Osteoblast (primary cell): ENCODE data around the gene TMTC1. TPM values are rescaled to one million over a fixed set of nuclear protein-coding genes. Genes with fewer than 3 reads are reported as not detected.
A peak's percentile ranks its signal among the peaks of the same experiment; 100 is the strongest.

ENCODE experiments used
- DNase-seq: peaks from one replicate; pipeline ENCODE4 v3.0.0; 2011; ENCODE audit warnings: low spot score, mixed read lengths; ENCODE audit not compliant: insufficient read length; ENCODE audit errors: missing footprints
- H2AFZ ChIP-seq: 2 replicates; pipeline ENCODE4 v1.6.0; 2011; ENCODE audit warnings: mild to moderate bottlenecking, low read length
- H3K27ac ChIP-seq: 2 replicates; pipeline ENCODE4 v1.5.1; 2011; ENCODE audit warnings: mild to moderate bottlenecking, low read depth, low read length, moderate library complexity
- H3K27me3 ChIP-seq: 2 replicates; pipeline ENCODE4 v1.6.0; 2012; ENCODE audit warnings: mild to moderate bottlenecking, control low read depth, inconsistent platforms, low read length, moderate library complexity; ENCODE audit not compliant: insufficient read depth
- H3K36me3 ChIP-seq: 2 replicates; pipeline ENCODE4 v1.5.1; 2011; ENCODE audit warnings: mild to moderate bottlenecking, low read length, control low read depth, moderate library complexity; ENCODE audit not compliant: insufficient read depth
- H3K4me1 ChIP-seq: 2 replicates; pipeline ENCODE4 v1.5.1; 2011; ENCODE audit warnings: mild to moderate bottlenecking, low read length, control low read depth, moderate library complexity; ENCODE audit not compliant: insufficient read depth
- H3K4me2 ChIP-seq: 2 replicates; pipeline ENCODE4 v1.6.0; 2011; ENCODE audit warnings: mild to moderate bottlenecking, low read length; ENCODE audit not compliant: insufficient read depth
- H3K4me3 ChIP-seq: fragments of 200-600 bp; sonication (generic); 3 replicates; pipeline ENCODE4 v1.5.1; 2012; ENCODE audit warnings: mild to moderate bottlenecking, low read length, inconsistent platforms; ENCODE audit not compliant: insufficient read depth
- H3K79me2 ChIP-seq: 2 replicates; pipeline ENCODE4 v1.6.0; 2012; ENCODE audit warnings: mild to moderate bottlenecking, low read length, control low read depth, inconsistent platforms; ENCODE audit not compliant: insufficient read depth
- H3K9me3 ChIP-seq: 2 replicates; pipeline ENCODE4 v1.5.1; 2011; ENCODE audit warnings: low read depth, low read length, control low read depth
- H4K20me1 ChIP-seq: 2 replicates; pipeline ENCODE4 v1.6.0; 2012; ENCODE audit warnings: mild to moderate bottlenecking, low read length, control low read depth; ENCODE audit not compliant: insufficient read depth
- total RNA-seq: library from RNA; depleted of rRNA; stranded (reverse); fragments of >200 nt; gene quantifications from 2 replicates; pipeline ENCODE4 v1.2.3, GENCODE V29; 2012
- TF ChIP-seq, protein P1 (sequence below): IDR thresholded peaks from 2 replicates; pipeline ENCODE4 v1.5.1; 2011; ENCODE audit warnings: mild to moderate bottlenecking, low read depth, low read length, moderate library complexity; ENCODE audit errors: extremely low read depth

TMTC1 gene
- total RNA-seq, 1 donor, result 50.3 TPM

DNA sequence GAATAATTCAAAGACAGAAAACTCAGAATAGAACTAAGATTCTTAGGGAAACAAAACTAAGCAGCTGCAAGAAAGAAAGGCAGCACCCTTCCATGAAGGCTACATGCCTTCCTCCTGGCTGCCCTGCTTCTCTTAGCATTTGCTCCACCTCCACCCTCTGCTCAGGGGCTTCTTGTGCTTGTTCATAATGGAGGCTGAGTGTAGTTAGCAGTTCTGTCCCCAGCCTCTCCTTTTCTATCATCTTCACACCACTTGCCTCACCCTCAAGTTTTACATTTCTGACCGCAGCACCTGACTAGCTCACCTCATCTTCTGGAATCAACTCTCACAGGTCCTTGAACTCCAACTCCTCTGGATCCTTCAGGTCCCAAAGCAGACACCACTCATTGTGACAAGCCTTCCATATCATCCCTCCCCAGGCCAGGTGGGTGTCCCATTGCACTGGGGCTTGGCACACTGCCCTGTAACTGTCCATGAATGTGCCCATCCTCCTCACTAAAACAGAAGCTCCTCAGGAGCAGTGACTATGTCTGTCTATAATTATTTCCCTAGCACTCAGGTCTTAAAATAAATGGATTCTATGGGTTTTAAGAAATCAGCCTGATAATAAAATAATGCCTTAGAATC lies 139.1 kb downstream of the TMTC1 start:
- DNase-seq, result no peak

DNA sequence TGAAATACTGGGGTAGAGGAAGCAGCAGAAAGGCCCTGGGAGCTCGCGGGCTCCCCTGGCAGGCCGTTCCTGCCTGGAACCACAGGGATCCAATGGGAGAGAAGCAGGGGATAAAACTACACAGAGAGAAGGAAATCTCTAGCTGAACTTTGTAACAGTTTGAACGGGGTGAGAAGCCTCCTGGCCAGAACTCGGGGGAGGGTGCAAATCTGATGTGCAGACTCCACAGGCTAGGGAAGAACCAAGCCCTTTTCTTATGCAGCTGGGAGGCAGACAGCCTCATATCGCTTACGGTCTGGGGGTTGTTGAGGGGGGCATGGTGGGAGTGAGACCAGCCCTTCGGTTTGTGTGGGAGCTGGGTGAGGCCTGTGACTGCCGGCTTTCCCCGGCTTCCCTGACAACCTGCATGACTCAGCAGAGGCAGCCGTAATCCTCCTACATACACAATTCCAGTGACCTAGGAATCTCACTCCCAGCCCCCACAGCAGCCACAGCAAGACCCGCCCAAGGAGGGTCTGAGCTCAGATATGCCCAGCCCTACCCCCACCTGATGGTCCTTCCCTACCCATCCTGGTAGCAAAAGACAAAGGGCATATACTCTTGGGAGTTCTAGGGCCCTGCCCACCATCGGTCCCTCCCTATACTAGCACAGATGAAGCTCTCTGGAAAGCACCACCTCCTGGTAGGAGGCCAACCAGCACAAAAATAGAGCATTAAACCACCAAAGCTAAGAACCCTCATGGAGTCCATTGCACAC lies 143.0 kb downstream of the TMTC1 start:
- Histone ChIP-seq H3K4me3 (peak overlapping the region; percentile 34), H2AFZ (peak overlapping the region; percentile 89), H3K9me3 (no peaks in the 10 kb centered on the region), H4K20me1 (no peaks in the 10 kb centered on the region), H3K79me2 (no peaks in the 10 kb centered on the region), H3K36me3 (no peaks in the 10 kb centered on the region), H3K27ac (peak overlapping the region; percentile 74), H3K27me3 (no peaks in the 10 kb centered on the region), H3K4me2 (peak overlapping the region; percentile 52), H3K4me1 (peaks cover 10% of the 10 kb centered on the region)
- peak; percentile 34 for DNase-seq
- TF ChIP-seq, protein P1, sequence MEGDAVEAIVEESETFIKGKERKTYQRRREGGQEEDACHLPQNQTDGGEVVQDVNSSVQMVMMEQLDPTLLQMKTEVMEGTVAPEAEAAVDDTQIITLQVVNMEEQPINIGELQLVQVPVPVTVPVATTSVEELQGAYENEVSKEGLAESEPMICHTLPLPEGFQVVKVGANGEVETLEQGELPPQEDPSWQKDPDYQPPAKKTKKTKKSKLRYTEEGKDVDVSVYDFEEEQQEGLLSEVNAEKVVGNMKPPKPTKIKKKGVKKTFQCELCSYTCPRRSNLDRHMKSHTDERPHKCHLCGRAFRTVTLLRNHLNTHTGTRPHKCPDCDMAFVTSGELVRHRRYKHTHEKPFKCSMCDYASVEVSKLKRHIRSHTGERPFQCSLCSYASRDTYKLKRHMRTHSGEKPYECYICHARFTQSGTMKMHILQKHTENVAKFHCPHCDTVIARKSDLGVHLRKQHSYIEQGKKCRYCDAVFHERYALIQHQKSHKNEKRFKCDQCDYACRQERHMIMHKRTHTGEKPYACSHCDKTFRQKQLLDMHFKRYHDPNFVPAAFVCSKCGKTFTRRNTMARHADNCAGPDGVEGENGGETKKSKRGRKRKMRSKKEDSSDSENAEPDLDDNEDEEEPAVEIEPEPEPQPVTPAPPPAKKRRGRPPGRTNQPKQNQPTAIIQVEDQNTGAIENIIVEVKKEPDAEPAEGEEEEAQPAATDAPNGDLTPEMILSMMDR, result no peak

More for the DNA sequence above, 139.1 kb downstream of the TMTC1 start:
- H3K4me3 ChIP-seq, result no peak overlapping the region
- no peaks in the 10 kb centered on the region for H3K79me2 ChIP-seq
- H3K4me1 ChIP-seq, result peaks cover 10% of the 10 kb centered on the region
- no peaks in the 10 kb centered on the region for H3K36me3 ChIP-seq
- H3K27me3 ChIP-seq, result no peaks in the 10 kb centered on the region
- TF ChIP-seq, protein P1, result no peak
- no peaks in the 10 kb centered on the region for H4K20me1 ChIP-seq
- H3K9me3 ChIP-seq, result no peaks in the 10 kb centered on the region
- no peak overlapping the region for H2AFZ ChIP-seq
- no peak overlapping the region for H3K27ac ChIP-seq
- no peak overlapping the region for H3K4me2 ChIP-seq

DNA sequence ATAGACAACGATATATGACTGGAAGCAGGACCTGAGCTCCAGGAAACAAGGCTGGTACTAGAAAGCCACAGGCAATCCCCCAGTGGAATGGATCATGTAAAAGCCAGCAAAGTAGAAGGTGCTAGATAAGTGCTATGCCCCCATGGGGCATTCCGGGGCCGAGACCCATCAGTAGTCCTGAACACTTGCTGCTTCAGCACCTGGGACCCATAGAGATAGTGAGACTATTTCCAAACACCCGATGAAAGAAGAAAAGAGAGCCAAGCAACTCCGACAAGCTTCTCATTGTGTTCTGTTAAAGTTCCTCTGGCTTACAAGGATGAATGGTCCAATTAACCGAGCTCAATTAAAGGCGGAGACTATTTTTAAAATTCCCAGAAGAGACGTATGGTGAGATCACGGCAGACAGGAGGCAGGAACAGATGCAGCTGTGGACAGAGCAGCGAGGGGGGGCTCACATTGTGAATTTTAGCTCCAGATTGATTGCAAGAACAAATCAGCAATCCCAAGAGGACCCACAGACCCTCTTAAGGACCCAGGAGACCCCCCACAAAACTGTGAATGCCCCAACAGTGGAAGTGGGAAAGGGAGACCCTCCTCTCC lies 143.7 kb downstream of the TMTC1 start:
- H3K27ac ChIP-seq, result peak overlapping the region; percentile 74
- H3K4me2 ChIP-seq, result no peak overlapping the region
- peak overlapping the region; percentile 89 for H2AFZ ChIP-seq

More for the DNA sequence above, 143.7 kb downstream of the TMTC1 start:
- Histone ChIP-seq H3K27me3 (no peaks in the 10 kb centered on the region), H3K9me3 (no peaks in the 10 kb centered on the region), H3K4me3 (no peak overlapping the region), H3K36me3 (no peaks in the 10 kb centered on the region), H3K4me1 (peaks cover 10% of the 10 kb centered on the region), H3K79me2 (no peaks in the 10 kb centered on the region), H4K20me1 (no peaks in the 10 kb centered on the region)
- TF ChIP-seq, protein P1, result no peak
- DNase-seq, result no peak
